ENCODE results near the gene HYOU1.

DNA sequence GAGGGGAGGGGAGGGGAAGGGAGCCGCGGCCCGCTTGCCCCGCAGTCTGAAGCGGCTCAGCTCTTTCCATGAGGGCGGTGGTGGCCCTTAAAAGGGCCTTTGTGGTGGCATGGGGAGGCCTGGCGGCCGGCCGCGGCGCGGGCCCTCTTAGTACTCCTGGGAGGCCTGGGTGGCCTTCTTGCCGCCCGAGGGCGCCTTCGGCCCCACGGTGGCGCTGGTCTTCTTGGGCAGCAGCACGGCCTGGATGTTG is 37.7 kb upstream of the HYOU1 start:
- TF ChIP-seq, protein P1, sequence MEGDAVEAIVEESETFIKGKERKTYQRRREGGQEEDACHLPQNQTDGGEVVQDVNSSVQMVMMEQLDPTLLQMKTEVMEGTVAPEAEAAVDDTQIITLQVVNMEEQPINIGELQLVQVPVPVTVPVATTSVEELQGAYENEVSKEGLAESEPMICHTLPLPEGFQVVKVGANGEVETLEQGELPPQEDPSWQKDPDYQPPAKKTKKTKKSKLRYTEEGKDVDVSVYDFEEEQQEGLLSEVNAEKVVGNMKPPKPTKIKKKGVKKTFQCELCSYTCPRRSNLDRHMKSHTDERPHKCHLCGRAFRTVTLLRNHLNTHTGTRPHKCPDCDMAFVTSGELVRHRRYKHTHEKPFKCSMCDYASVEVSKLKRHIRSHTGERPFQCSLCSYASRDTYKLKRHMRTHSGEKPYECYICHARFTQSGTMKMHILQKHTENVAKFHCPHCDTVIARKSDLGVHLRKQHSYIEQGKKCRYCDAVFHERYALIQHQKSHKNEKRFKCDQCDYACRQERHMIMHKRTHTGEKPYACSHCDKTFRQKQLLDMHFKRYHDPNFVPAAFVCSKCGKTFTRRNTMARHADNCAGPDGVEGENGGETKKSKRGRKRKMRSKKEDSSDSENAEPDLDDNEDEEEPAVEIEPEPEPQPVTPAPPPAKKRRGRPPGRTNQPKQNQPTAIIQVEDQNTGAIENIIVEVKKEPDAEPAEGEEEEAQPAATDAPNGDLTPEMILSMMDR (IDR thresholded peaks at IDR 0.05 in 4 of 5, conservative IDR thresholded peaks at IDR 0.05 in 1 of 5): peak in 4 of 5 experiments; percentile 67 to 89 (median 84)
- TF ChIP-seq POLR2A (IDR thresholded peaks at IDR 0.05): no peak
